DMS153 (cell line): ENCODE measurements around the gene MSLN.

Experiments
- DNase-seq: peaks from one replicate; lab custom pipeline; 2025; lab: John Stamatoyannopoulos, UW

MSLN gene

DNA sequence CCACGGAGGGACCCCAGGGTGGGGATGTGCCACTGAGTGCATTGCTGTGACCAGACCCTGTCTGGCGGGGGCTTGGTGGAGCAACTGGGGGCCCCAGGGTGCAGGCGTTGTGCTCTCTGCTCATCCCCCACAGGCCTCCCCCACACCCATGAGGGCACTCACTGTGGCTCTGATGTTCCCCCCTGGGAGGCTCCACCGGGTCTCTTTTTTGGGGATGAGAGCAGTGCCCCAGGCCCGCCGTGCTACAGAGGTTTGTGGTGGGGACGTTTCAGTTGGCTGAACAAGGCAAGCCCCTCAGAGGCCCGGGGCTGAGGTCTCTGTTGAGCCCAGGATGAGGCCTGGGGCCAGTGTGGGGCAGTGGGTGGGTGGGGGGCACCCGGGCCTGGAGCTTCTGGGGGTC, 36.8 kb upstream of the MSLN start:
- no peak for DNase-seq

DNA sequence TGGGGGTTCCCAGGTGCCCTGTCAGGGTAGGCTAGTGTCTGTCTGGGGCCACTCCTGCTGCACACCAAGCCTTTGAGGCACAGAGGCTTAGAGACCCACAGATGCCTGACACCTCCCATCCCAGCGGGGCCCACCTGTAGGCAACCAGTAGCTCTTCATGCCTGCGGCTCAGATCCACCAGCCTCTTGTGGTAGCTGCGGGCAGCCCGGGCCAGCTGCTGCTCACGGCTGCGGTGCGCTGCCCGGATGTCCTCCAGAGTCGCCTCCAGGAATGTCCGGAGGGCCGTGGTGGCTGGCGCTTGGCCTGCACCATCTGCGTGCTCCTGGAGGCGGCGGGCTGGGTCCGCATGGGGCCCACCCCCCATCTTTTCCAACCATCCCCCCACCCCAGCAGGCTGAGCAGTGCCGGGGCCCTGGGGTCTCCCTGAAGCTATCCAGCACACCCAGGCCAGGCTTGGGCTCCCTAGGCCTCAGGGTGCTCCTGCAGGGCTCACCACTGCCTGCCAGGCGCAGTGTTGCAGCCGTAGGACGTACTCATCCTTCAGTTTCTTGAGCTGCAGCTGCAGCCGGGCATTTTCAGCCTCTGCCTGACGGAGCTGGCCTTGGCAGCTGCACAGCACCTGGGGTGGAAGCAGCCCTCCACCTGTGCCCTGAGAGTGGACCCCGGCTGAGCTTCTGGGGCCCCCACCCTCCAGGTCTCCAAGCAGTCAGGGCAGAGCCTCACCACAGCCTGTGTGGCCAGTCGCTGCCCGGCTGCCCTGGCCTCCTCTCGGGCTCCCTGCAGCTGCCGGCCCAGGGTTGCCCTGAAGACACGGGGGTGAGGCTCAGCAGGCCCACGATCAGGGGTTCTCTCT, 36.1 kb upstream of the MSLN start:
- no peak for DNase-seq

DNA sequence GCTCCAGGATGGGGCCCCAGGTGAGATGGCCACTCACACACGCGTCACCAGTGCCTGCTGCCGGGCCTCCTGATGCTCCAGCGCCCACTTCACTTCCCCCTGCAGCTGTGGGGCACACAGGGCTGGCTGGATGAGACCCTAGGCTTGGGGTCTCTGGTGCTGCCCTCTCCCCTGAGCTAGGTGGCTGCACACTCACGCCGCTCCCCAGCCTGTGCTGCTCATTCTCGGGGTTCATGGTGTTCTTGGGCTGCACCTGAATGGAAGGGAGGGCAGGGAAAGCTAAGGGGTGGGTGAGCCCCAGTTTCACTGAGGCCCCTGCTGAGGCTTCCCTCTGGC, 35.5 kb upstream of the MSLN start:
- no peak for DNase-seq

GRCh38 chr16:725463-726187, 34.9 kb upstream of the MSLN start:
- no peak for DNase-seq

- DNase-seq = no peak
Observed at GRCh38 chr16:726188-726437, 34.4 kb upstream of the MSLN start.

GRCh38 chr16:726438-727290, 33.9 kb upstream of the MSLN start, which contains the start of the genes CCDC78 and HAGHL:
Gene CCDC78, minus strand, starts transcription at chr16:726443. Its CDS starts 76 bp downstream, at chr16:726367.
Gene HAGHL, plus strand, starts transcription at chr16:727106. Its CDS starts 404 bp downstream, at chr16:727510.
- no peak for DNase-seq

DNA sequence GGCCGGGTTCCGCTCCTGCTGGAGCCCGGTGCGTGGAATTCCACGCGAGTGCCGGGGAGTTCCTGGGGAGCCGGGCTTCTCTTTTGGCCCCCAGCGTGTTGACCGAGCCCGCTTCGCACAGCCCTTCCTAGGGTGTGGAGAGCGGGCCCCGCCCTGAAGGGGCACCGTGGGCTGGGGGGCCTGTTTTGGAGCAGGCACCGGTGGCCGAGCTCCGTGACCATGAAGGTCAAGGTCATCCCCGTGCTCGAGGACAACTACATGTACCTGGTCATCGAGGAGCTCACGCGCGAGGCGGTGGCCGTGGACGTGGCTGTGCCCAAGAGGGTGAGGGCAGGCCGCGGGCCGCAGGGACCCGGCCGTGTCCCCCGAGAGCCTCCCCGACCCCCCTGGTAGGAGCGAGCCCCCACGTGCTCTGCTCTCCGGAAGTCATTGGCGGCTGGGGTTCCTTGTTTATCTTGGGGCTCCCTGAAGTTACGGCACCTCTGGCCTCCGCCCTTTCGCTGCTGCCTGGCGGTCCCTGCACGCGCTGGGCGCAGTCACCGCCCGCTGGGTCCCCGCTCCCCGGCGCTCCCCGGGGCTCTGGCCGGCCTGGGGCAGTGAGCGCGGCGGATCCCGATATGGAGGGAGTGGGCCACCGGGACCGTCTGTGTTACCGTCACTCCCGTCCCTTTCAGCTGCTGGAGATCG, 33.1 kb upstream of the MSLN start:
- no peak for DNase-seq

DNA sequence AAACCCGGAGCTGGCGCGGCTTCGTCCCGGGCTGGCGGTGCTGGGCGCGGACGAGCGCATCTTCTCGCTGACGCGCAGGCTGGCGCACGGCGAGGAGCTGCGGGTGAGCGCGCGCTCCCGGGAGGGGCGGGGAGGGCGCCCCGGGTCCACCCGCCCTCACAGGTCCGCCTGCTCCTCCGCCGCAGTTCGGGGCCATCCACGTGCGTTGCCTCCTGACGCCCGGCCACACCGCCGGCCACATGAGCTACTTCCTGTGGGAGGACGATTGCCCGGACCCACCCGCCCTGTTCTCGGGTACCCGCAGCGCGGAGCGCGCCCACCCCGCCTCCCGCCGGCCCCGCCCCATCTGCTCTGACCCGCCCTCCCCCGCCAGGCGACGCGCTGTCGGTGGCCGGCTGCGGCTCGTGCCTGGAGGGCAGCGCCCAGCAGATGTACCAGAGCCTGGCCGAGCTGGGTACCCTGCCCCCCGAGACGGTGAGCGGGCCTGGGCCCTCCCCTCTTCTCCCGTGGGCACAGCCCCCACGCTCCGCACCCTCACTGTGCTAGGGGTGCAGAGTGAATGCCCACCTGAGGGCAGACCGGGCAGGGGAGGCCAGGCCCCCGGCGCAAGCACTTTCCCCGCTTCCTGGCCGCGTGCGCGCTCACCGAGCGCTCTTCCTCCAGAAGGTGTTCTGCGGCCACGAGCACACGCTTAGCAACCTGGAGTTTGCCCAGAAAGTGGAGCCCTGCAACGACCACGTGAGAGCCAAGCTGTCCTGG, 32.2 kb upstream of the MSLN start:
- peak; percentile 38 for DNase-seq

- DNase-seq = no peak
Observed at GRCh38 chr16:728890-729744, 31.4 kb upstream of the MSLN start.

GRCh38 chr16:729768-730665, 30.5 kb upstream of the MSLN start:
- DNase-seq = no peak

- no peak for DNase-seq
Observed at GRCh38 chr16:730666-731509, 29.6 kb upstream of the MSLN start.

GRCh38 chr16:732332-732731, 28.2 kb upstream of the MSLN start:
- DNase-seq = no peak

DNA sequence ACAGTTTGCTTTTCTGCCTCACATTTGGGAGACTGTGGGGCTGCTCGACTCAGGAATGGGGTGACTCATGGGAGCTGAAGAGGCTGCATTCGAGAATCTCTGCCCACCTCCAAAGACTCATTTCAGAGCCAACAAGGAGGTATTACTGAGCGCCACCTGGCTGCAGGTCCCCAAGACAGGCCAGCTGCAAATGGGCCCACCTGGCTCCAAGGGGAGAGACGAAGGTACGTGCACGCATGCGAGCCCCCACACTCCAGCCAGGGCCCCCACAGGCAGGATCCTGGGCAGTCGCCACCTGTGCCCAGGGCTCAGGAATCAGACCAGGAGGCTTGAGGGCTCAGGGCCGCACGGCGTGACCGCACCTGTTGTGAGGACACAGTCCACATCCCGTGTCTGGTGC, 27.6 kb upstream of the MSLN start:
- no peak for DNase-seq

- DNase-seq = no peak
Observed at GRCh38 chr16:733382-734207, 26.9 kb upstream of the MSLN start.

GRCh38 chr16:734208-734980, 26.1 kb upstream of the MSLN start:
- no peak for DNase-seq

DNA sequence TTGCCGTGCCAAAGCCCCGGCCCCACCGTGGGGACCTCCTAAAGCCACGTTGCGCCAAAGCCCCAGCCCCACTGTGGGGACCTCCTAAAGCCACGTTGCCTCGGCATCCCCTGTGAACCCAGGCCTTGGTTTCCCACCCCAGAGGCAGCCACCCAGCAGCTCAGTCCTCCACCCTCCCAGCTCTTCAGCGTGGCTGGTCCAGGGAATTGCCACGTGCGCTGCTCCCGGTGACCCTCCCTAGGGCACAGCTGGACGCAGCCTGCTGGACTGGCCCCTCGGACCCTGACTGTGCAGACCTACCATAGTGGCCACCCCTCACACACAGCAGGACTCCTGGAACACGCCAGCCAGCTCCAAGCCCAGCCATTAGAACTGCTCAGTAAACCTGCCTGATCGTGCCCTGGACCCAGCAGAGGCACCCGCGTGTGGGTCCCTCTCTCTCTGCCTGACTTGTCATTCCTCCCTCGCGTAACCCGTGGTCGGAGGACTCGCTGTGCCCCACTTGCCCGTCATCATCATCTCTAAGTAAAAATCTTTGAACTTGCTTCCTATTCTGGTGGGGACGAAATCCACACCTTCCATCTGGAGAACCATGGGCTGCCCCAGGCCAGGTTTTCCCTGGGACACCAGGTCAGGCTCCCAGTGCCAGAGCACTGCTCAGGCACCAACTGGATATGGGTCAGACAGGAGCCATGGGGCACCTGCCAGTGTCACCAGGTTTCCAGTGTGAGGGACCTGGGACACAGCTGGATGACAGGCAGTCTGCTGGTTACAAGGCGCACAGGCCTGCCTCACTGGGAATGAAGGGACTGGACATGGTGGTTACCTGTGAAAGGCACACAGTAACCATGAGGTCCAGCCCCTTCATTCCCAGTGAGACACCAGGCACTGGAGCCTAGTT, 25.3 kb upstream of the MSLN start:
- DNase-seq = no peak
